ENCODE measurements around the gene AMBP. TPM values are rescaled to one million over a fixed set of nuclear protein-coding genes. Genes with fewer than 3 reads are reported as not detected.

The AMBP gene
- polyA plus RNA-seq, 2 of the 4 experiments (the other 2 are of a cell fraction) = 6.1 to 9.4 TPM

DNA sequence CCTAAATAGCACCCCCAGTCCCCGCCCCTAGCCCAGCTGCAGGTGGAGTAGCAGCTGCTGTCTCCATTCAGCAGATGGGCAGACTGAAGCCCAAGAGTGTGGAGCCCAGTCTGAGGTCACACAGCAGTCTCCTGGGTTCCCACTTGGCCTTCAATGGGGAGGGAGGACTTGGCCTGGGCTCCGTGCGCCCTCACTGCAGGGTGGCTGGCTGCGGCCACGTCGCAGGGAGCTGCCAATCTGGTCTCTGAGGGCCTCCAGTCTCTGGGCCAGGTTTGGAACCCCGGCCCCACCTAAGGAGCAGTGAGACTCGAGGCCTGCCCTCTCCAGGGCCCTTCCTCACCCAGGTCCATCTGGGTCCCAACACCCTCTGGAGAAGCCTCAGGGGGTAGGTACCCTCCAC lies 13.6 kb upstream of the AMBP start (continued):
- no peak for TF ChIP-seq GATA3 (IDR thresholded peaks at IDR 0.05; ENCODE audit: borderline replicate concordance)
- no peak for TF ChIP-seq EP300 (IDR thresholded peaks at IDR 0.05)

DNA sequence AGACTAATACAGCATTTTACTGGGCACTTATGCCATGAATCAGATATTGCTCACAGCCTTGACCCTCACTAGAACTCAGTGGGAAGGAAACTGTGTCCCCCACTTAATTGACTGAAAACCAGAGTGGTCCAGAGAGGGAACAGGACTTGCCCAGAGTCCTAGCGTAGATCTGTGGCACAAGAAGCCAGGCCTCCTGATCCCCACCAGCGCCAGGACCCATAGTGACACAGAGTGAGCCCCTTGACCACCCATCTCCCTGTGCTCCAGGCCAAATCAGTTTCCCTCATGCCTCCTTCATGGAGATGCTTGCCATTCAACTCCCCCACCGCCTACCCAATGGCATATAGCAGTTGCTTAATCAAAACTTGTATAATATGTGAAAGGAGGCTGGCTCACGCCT lies 12.7 kb upstream of the AMBP start:
- FAIRE-seq = no peak
- H3K4me2 ChIP-seq = no peak overlapping the region
- POLR2A ChIA-PET = no interaction called here

DNA sequence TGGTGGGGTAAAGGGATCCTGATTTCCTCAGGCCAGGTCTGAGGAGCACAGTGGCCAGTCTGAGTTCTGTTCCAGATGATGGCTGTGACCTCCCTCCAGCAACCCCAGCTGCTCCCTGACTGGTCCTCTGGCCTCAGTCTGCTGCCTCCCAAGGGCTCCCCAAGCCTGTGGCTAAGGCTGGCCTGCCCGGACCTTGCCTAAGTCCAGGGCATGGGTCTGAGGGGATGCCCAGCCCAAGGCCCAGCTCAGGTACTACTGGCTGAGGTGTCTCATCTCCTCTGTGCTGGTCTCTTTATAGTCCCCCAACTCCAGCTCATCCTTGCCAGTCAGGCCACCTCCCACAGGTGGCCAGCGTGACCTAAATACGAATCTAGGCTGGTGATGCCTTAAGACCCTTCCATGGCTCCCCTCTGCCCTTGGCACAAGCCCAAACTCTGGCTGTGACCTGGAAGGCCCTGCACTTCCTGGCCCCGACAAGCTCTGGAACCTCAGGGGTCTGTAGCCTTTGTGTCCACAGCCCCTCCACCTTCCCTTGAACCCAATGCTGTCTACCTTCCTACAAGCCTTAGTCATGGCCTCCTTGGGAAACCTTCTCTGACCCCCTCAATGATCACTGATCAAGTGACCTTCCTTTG lies 11.2 kb upstream of the AMBP start:
- DNase-seq (ENCODE audit: low read depth in 1 of 2, low spot score in 1 of 2) (no peak), ATAC-seq (no peak), FAIRE-seq (no peak)
- Histone ChIP-seq H3K9me3 (no peaks in the 10 kb centered on the region), H3K4me1 (peaks cover 8% of the 10 kb centered on the region), H3K4me2 (no peak overlapping the region), H3K4me3 (no peak overlapping the region), H3K27ac (no peak overlapping the region)
- ChIA-PET CTCF (interaction anchor here (0.7 to 3.8 kb wide), 7 partner anchors 11 to 202 kb away, joined by 3 to 29 read pairs (median 3); partner anchors contain the start of gene KIF12), POLR2A (no interaction called here)
- WGBS (ENCODE audit: missing lambda C conversion rate) = 74% methylated on average over 3 of the region's 4 CpGs
- TF ChIP-seq TP53 (CRISPR knock-in tag; IDR thresholded peaks at IDR 0.05) (no peak), RAD21 (conservative IDR thresholded peaks at IDR 0.05 in 1 of 2, IDR thresholded peaks at IDR 0.05 in 1 of 2) (no peak), HMGXB4 (CRISPR knock-in tag; IDR thresholded peaks at IDR 0.05; ENCODE audit: borderline replicate concordance) (no peak), EHMT2 (IDR thresholded peaks at IDR 0.05; ENCODE audit: low read depth) (no peak), SMC3 (IDR thresholded peaks at IDR 0.05) (no peak), ATOH8 (CRISPR knock-in tag; IDR thresholded peaks at IDR 0.05; ENCODE audit: low read depth) (no peak), FOSB (CRISPR knock-in tag; IDR thresholded peaks at IDR 0.05) (no peak), CBX2 (IDR thresholded peaks at IDR 0.05; ENCODE audit: borderline replicate concordance, low read depth) (no peak), NR3C1 (IDR thresholded peaks at IDR 0.05) (no peak), SREBF2 (IDR thresholded peaks at IDR 0.05) (no peak), ESRRA (IDR thresholded peaks at IDR 0.05; ENCODE audit: borderline replicate concordance, low read length) (no peak)

More for the DNA sequence above, 12.7 kb upstream of the AMBP start:
- Histone ChIP-seq H3K4me3 (no peak overlapping the region), H3K9me3 (no peaks in the 10 kb centered on the region), H3K4me1 (peaks cover 4% of the 10 kb centered on the region; the same call in 1 of the 3 replicates), H3K27ac (no peak overlapping the region)
- TF ChIP-seq FOSL2 (IDR thresholded peaks at IDR 0.05) (no peak), FOSL2 (CRISPR knock-in tag; IDR thresholded peaks at IDR 0.05) (no peak), TFCP2L1 (CRISPR knock-in tag; IDR thresholded peaks at IDR 0.05) (no peak), POLR2AphosphoS2 (conservative IDR thresholded peaks at IDR 0.05; ENCODE audit: low read length) (no peak), MAZ (IDR thresholded peaks at IDR 0.05; ENCODE audit: borderline replicate concordance, low read depth, low read length) (no peak), ZSCAN20 (CRISPR knock-in tag; IDR thresholded peaks at IDR 0.05) (no peak), ZC3H11A (IDR thresholded peaks at IDR 0.05) (no peak), FOSB (CRISPR knock-in tag; IDR thresholded peaks at IDR 0.05) (no peak), SMC3 (IDR thresholded peaks at IDR 0.05) (no peak), HOXA7 (CRISPR knock-in tag; IDR thresholded peaks at IDR 0.05) (no peak), FOXS1 (CRISPR knock-in tag; IDR thresholded peaks at IDR 0.05) (no peak), RCOR1 (IDR thresholded peaks at IDR 0.05; ENCODE audit: low read depth, low read length) (no peak), NPAS2 (CRISPR knock-in tag; IDR thresholded peaks at IDR 0.05; ENCODE audit: borderline replicate concordance) (no peak), ZNF302 (CRISPR knock-in tag; IDR thresholded peaks at IDR 0.05) (no peak), HMGXB4 (CRISPR knock-in tag; IDR thresholded peaks at IDR 0.05; ENCODE audit: borderline replicate concordance) (no peak), BCL3 (IDR thresholded peaks at IDR 0.05) (no peak), NR3C1 (IDR thresholded peaks at IDR 0.05) (no peak), CHD4 (IDR thresholded peaks at IDR 0.05; ENCODE audit: borderline replicate concordance) (no peak)
- TF ChIP-seq, protein P1, sequence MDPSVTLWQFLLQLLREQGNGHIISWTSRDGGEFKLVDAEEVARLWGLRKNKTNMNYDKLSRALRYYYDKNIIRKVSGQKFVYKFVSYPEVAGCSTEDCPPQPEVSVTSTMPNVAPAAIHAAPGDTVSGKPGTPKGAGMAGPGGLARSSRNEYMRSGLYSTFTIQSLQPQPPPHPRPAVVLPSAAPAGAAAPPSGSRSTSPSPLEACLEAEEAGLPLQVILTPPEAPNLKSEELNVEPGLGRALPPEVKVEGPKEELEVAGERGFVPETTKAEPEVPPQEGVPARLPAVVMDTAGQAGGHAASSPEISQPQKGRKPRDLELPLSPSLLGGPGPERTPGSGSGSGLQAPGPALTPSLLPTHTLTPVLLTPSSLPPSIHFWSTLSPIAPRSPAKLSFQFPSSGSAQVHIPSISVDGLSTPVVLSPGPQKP (IDR thresholded peaks at IDR 0.05; ENCODE audit: low read depth, low read length) = no peak
- TF ChIP-seq, protein P2, sequence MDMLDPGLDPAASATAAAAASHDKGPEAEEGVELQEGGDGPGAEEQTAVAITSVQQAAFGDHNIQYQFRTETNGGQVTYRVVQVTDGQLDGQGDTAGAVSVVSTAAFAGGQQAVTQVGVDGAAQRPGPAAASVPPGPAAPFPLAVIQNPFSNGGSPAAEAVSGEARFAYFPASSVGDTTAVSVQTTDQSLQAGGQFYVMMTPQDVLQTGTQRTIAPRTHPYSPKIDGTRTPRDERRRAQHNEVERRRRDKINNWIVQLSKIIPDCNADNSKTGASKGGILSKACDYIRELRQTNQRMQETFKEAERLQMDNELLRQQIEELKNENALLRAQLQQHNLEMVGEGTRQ (IDR thresholded peaks at IDR 0.05) = no peak
- ATAC-seq (no peak), DNase-seq (ENCODE audit: low read depth in 1 of 2, low spot score in 1 of 2) (no peak)
- whole genome bisulfite sequencing (ENCODE audit: missing lambda C conversion rate) = 90% methylated on average over 4 of the region's 4 CpGs
- CTCF ChIA-PET = interaction anchor here (0.7 to 3.8 kb wide), 4 partner anchors 8 to 201 kb away, joined by 3 to 22 read pairs (median 8); no protein-coding TSS in a partner anchor

Data from A549 (cell line).